ENCODE data around the gene BTC.
"Not testable (repeated sequence)": the region's sequence is repeated elsewhere in the genome, so short reads cannot be mapped to it uniquely, and the experiment has no call there.

Gene BTC

GRCh38 chr4:74757136-74757535, 37.2 kb downstream of the BTC start:
- no peak for DNase-seq

- no peak for DNase-seq
Measured at GRCh38 chr4:74755486-74755885, 38.8 kb downstream of the BTC start.

DNA sequence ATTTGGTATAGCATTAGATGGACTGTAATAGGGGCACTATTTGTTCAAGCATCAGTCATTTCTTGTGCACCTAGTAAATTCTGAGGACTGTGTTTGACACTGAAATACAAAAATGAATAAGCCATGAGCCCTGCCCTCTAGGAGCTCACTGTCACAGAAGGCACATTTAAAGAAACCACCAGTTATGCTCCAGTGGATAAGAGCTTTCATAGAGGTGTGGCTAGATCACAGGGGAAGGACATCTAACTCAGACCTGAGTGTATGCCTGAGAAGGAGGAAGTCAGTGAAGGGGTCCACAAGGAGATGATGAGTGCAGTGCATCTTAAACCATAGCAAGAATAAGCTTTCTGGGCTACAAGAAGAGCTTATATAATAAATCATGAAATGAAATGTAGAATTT, 40.1 kb downstream of the BTC start:
- no peak for DNase-seq

GRCh38 chr4:74752798-74753197, 41.5 kb downstream of the BTC start:
- DNase-seq = no peak

- no peak for DNase-seq
Measured at GRCh38 chr4:74751856-74752255, 42.5 kb downstream of the BTC start.

- no peak for DNase-seq
Measured at GRCh38 chr4:74751247-74751646, 43.1 kb downstream of the BTC start.

- no peak for DNase-seq
Measured at GRCh38 chr4:74742185-74742584, 52.1 kb downstream of the BTC start.

- no peak for DNase-seq
Measured at GRCh38 chr4:74738464-74739143, 55.7 kb downstream of the BTC start.

DNA sequence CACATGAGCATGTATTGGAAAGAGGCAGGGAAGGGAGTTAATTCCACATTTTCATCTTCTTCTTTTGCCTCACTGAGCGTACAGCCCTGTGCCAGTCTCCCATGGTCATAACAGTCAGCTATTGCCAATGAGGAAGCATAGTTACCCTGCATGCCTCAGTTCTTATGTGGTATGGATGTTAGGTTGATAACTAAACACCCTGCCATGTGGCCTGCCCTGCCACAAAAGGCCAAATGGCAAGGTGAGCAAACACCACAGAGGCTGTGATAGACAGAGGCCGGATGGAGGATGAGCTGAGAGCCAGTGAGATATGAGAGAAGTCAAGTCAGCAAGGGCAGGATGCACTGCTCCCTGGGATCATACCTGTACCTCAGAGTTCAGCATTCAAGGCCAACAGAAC, 59.3 kb downstream of the BTC start:
- no peak for DNase-seq

GRCh38 chr4:74733756-74734155, 60.6 kb downstream of the BTC start:
- DNase-seq = no peak

- DNase-seq = no peak
Measured at GRCh38 chr4:74724979-74725378, 69.3 kb downstream of the BTC start.

- DNase-seq = no peak
Measured at GRCh38 chr4:74716436-74716765, 77.9 kb downstream of the BTC start.

DNA sequence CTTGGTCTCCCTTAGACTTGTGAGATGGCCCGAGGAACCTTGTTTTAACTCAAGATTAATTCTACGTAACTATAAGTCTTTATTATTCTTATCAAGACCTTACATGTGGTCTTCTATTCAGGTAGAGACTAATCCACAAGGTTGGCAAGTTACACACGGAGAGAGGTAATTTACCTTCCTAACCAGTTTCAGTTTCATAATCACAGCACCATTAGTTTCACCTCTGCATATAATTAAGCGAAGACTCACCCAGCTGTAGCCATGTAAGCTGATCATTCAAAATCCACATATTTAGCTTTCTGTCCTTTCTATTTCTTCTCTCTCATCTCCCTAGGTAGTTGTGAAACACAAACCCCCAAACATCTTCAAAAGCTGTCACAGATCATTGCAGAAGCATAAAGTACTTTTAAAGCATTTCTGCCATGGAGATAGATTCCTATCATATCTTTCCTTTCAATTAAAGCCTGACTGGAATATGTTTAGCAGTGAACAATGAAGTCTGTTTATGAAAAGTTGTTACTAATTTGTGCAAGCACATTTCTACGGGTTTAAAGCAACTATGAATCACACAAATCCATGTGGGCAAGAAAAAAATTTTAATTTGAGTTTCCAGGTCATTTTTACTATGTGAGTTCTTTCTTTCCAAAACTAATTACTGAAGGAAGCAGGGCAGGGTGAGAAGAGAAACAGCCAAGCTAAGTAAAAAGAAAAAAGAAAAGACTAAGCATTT, 78.5 kb downstream of the BTC start:
- no peak for DNase-seq

DNA sequence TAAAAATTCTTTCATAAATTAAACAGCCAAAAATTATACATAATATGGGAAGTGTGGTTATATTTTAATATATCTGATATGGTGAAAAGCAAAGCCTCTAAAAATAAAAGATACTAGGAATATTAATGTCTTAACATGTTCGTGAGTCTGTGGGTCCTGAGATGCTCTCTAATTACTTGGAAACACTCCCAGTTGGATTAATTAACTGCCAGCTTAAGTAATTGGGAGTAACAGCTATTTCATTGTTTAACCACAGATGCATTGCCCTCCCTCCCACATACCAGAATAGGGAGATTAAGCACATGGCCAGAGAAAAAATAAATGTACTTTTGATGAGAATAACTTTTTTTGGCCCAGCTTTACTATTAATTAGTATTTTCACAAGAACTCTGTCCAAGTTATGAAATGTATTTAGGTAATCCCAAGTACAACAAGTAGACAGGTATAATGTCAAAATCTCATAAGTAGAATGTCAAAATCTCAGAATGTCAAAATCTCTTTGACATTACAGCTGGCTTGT, 79.7 kb downstream of the BTC start:
- no peak for DNase-seq

DNA sequence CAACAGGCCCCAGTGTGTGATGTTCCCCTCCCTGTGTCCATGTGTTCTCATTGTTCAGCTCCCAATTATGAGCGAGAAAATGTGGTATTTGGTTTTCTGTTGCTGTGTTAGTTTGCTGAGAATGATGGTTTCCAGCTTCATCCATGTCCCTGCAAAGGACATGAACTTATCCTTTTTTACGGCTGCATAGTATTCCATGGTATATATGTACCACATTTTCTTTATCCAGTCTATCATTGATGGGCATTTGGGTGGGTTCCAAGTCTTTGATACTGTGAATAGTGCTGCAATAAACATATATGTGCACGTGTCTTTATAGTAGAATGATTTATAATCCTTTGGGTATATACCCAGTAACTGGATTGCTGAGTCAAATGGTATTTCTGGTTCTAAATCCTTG, 86.2 kb downstream of the BTC start:
- DNase-seq = not testable (repeated sequence)
